ENCODE measurements around the gene CIDEA.

The CIDEA gene

GRCh38 chr18:12246849-12247808 is 7.0 kb upstream of the CIDEA start:
- TF ChIP-seq RAD21 (IDR thresholded peaks at IDR 0.05; ENCODE audit: low read depth) (peak; percentile 17; the same call in 1 of the 2 replicates), YY1 (IDR thresholded peaks at IDR 0.05; ENCODE audit: low read depth) (no peak)

GRCh38 chr18:12247946-12248345 is 6.2 kb upstream of the CIDEA start:
- TF ChIP-seq TEAD4 (IDR thresholded peaks at IDR 0.05) (no peak), YY1 (IDR thresholded peaks at IDR 0.05; ENCODE audit: low read depth) (no peak), MAX (IDR thresholded peaks at IDR 0.05) (no peak), ZBTB7A (IDR thresholded peaks at IDR 0.05; ENCODE audit: low read depth) (no peak), TAF1 (IDR thresholded peaks at IDR 0.05; ENCODE audit: low read depth) (no peak), CEBPB (IDR thresholded peaks at IDR 0.05) (no peak), REST (IDR thresholded peaks at IDR 0.05; ENCODE audit: low read depth) (no peak), RAD21 (IDR thresholded peaks at IDR 0.05; ENCODE audit: low read depth) (no peak), NFIC (IDR thresholded peaks at IDR 0.05) (no peak), FOXM1 (IDR thresholded peaks at IDR 0.05; ENCODE audit: borderline replicate concordance, low read depth) (no peak), TCF12 (IDR thresholded peaks at IDR 0.05; ENCODE audit: low read depth) (no peak), CREB1 (IDR thresholded peaks at IDR 0.05; ENCODE audit: low read depth) (no peak), EGR1 (IDR thresholded peaks at IDR 0.05) (no peak), USF1 (IDR thresholded peaks at IDR 0.05) (no peak), EP300 (IDR thresholded peaks at IDR 0.05; ENCODE audit: borderline replicate concordance) (no peak)

GRCh38 chr18:12248926-12249720 is 5.0 kb upstream of the CIDEA start:
- TF ChIP-seq RAD21 (IDR thresholded peaks at IDR 0.05; ENCODE audit: low read depth) (no peak), FOXM1 (IDR thresholded peaks at IDR 0.05; ENCODE audit: borderline replicate concordance, low read depth) (no peak), USF1 (IDR thresholded peaks at IDR 0.05) (no peak), TCF12 (IDR thresholded peaks at IDR 0.05; ENCODE audit: low read depth) (no peak), TEAD4 (IDR thresholded peaks at IDR 0.05) (no peak), ZBTB7A (IDR thresholded peaks at IDR 0.05; ENCODE audit: low read depth) (no peak), YY1 (IDR thresholded peaks at IDR 0.05; ENCODE audit: low read depth) (no peak), NFIC (IDR thresholded peaks at IDR 0.05) (no peak), MAX (IDR thresholded peaks at IDR 0.05) (no peak), CREB1 (IDR thresholded peaks at IDR 0.05; ENCODE audit: low read depth) (no peak), TAF1 (IDR thresholded peaks at IDR 0.05; ENCODE audit: low read depth) (no peak), CEBPB (IDR thresholded peaks at IDR 0.05) (no peak), EP300 (IDR thresholded peaks at IDR 0.05; ENCODE audit: borderline replicate concordance) (no peak), EGR1 (IDR thresholded peaks at IDR 0.05) (no peak), REST (IDR thresholded peaks at IDR 0.05; ENCODE audit: low read depth) (no peak)

- no peak for TF ChIP-seq EP300 (IDR thresholded peaks at IDR 0.05; ENCODE audit: borderline replicate concordance)
- TF ChIP-seq TCF12 (IDR thresholded peaks at IDR 0.05; ENCODE audit: low read depth): no peak
- TF ChIP-seq RAD21 (IDR thresholded peaks at IDR 0.05; ENCODE audit: low read depth): no peak
- no peak for TF ChIP-seq USF1 (IDR thresholded peaks at IDR 0.05)
- no peak for TF ChIP-seq REST (IDR thresholded peaks at IDR 0.05; ENCODE audit: low read depth)
- no peak for TF ChIP-seq CEBPB (IDR thresholded peaks at IDR 0.05)
- no peak for TF ChIP-seq TAF1 (IDR thresholded peaks at IDR 0.05; ENCODE audit: low read depth)
- TF ChIP-seq ZBTB7A (IDR thresholded peaks at IDR 0.05; ENCODE audit: low read depth): no peak
- TF ChIP-seq MAX (IDR thresholded peaks at IDR 0.05): no peak
- no peak for TF ChIP-seq NFIC (IDR thresholded peaks at IDR 0.05)
- TF ChIP-seq TEAD4 (IDR thresholded peaks at IDR 0.05): no peak
- TF ChIP-seq CREB1 (IDR thresholded peaks at IDR 0.05; ENCODE audit: low read depth): no peak
- TF ChIP-seq YY1 (IDR thresholded peaks at IDR 0.05; ENCODE audit: low read depth): no peak
- TF ChIP-seq EGR1 (IDR thresholded peaks at IDR 0.05): no peak
- TF ChIP-seq FOXM1 (IDR thresholded peaks at IDR 0.05; ENCODE audit: borderline replicate concordance, low read depth): no peak
Measured at GRCh38 chr18:12251311-12251710, 2.9 kb upstream of the CIDEA start.
